Suppressor macrophage treated with lipopolysaccharide for 1 hour (primary cell): Measurements from ENCODE around the gene NARS2.
"Not testable (repeated sequence)": the region's sequence is repeated elsewhere in the genome, so short reads cannot be mapped to it uniquely, and the experiment has no call there.

Experiments used
- DNase-seq, 3 donors: peaks; one replicate each; pipeline ENCODE4 v3.0.0-alpha.2; 2020 to 2022

NARS2 gene

DNA sequence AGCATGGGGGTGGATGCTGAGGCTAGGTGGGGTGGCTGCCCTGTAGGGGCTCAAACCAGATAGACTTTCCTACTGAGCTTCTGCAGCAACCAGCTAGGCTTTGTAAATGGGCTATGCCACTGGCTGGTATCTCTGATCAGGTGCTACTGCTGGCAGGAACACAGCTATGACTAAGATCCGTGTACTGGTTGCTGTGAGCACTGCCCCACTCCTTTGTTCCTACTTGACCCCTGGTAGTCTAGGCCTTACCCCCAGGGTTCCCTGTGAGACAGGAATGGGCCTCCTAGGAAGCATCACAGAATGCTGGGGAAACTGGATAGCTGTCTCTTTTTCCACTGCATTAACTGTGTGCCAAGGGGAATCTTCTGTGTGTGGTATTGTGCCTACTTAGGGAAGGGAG lies 98.6 kb downstream of the NARS2 start:
- DNase-seq: no peak

DNA sequence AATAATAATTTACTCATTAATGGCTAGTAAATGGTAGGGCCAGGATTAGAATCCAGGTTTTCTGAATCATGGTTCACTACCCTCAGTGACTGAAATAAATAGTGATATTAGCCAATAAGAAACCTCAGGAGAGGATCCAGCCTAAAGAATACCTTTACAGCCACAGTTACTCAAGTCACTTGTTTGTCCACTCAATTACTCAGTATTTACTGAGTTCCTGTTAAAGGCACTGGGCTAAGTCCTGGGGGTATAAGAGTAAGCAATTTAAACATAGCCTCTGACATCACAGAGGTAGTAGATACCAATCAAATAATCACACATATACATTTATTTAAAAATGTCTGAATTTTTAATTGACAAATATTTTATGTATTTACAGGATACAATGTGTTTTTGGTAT lies 100.2 kb downstream of the NARS2 start:
- no peak for DNase-seq

DNA sequence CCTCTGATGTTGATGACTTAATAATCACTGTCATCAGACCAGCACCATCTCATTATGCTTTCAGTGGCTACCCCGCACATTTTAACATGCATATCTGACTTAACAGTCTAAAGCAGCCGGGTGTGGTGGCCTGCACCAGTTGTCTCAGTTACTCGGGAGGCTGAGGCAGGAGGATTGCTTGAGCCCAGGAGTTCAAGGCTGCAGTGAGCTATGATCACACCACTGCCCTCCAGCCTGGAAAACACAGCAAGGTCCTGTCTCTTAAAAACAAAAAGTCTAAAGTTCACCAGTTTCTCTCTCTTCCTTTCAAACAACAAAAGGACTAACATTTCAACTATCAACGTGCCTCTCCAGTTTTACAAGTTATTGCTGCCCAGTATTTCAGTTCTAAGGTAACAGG lies 101.8 kb downstream of the NARS2 start:
- no peak for DNase-seq

DNA sequence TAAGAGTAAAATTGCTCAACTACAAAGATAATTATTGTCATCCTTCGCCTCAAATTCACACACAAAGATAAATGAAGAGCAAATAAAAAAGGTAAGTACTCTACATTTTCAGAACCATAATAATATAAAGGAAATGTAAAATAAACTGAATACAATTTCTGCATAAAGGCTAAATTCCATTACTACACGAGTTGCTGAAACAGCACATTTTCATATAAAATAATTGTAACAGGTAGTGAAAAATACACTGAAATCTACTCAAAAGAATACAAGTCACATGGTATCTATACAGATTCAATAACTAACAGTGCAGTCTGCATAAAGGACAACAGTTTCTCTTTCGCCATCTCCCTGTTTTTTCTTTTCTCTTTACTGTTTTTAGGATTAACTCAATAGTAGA lies 102.3 kb downstream of the NARS2 start:
- no peak for DNase-seq

DNA sequence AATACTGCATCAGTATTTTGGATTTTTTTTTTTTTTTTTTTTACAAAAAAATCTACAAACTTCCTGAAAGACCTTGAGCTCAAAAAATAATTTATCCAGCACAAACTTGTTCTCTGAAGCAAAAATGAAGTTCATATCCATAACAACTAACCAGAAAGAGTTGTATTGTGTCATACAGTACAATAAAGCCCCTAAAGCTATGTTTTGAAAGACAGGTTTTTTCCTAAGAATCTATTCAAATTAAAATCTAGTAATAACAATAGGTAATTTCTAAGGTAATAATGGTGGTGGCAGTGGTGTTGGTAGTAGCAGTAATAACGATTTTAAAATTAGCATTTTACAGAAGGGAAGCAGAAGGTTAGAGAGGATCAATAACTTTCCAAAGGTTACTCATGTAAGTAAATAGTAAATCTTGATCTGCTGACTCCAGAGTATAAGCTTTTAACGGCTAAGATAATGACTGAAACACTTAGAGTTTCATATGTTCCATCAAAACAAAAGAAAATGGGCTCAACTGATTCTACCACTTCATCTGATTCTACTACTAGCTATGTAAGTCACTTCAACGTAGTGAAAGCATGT lies 103.7 kb downstream of the NARS2 start:
- no peak for DNase-seq

DNA sequence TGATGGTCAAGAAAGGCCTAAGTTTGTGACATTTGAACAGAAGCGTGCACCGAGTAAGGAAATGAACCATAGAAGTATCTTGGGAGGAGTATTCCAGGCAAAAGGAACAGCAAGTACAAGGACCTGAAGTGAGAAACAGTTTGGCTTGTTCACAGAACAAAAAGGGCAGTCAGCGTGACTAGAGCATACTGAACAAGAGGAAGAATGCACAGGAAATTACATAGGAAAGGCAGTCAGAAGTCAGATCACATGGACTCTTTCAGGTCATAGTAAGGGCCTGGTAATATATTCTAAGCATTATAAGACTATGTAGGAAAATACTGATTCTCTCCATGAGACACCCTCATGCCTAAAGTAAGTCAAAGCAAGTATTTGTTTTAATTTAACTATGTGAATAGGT lies 104.8 kb downstream of the NARS2 start:
- DNase-seq: peak; percentile 20 to 44 (median 27)

DNA sequence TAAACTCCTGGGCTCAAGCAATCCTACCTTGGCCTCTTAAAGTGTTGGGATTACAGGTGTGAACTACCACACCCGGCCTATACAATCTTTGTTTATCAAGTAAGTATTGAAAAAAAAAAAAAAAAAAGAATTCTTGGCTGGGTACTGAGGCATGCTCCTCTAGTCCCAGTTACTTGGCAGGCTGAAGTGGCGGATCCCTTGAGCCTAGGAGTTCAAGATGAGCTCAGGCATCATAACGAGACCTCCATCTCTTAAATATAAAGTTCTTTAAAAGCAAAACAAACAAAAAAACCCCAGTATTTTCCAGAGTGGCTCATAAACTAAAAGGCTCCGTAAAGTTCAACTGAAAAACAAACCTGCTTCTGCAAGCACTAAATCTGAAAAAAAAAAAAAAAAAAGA lies 106.7 kb downstream of the NARS2 start:
- DNase-seq: no peak

DNA sequence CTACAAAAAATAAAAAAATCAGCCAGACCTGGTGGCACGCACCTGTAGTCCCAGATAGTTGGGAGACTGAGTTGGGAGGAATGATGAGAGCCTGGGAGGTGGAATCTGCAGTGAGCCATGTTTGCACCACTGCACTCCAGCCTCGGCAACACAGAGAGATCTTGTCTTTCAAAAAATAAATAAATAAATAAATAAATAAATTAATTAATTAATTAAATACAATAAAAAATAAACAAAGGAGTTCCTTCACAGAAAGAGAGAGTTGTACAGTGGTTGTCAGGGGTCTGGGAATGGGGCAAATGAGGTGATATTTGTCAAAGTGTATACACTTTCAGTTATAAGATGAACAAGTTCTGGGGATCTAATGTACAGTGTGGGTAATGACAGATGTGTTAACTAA lies 107.3 kb downstream of the NARS2 start:
- DNase-seq: no peak

DNA sequence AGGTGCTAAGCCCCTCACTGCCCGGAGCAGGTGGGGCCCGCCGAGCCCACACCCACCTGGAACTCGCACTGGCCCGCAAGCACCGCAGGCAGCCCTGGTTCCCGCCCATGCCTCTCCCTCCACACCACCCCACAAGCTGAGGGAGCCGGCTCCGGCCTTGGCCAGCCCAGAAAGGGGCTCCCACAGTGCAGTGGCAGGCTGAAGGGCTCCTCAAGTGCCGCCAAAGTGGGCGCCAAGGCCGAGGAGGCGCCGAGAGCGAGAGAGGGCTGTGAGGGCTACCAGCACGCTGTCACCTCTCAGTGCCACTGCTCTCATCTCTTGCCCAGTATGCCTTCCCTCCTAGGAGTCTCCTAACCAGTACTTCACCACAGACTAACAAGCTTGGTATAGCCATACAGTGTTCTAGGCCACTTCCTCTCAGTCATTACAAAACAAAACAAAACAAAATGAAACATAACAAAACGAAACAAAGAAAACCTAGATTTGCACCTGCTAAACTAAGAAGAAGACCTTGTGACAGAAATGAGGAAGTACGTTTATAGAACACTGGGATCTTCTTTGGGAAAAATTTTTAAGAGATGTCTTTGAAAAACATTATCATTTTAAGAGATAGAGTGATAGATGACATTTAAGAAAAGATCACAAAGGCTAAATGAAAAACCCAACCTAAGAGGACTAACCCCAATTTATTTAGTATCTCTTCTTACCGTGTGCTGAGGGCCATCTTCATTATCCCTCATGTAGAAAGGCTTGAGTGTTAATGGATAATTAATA lies 109.3 kb downstream of the NARS2 start:
- DNase-seq: peak in 1 of 3 donors; percentile 27

DNA sequence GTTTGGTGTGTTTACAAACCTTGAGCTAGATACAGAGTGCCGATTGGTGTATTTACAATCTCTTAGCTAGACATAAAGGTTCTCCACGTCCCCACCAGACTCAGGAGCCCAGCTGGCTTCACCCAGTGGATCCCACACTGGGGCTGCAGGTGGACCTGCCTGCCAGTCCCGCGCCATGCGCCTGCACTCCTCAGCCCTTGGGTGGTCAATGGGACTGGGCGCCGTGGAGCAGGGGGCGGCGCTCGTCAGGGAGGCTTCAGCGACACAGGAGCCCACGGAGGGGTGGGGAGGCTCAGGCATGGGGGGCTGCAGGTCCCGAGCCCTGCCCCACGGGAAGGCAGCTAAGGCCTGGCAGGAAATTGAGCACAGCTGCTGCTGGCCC lies 109.9 kb downstream of the NARS2 start:
- not testable (repeated sequence) for DNase-seq

DNA sequence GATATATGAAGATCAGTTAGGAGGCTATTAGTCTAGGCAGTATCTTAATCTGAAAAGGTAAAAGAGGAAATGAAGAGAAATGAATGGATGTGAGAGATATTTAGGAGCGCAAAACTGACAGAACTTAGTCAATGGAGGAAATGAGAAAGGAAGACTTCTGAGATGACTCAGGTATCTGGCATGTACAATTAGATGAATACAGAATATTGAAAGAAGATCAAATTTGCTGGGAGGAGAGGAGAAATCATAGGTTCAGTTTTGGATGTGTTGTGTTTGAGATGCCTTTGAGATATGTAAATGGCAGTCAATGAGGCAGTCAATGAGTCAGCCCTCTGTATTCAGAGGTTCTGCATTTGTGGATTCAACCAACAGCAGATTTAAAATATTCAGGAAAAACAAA lies 114.2 kb downstream of the NARS2 start:
- no peak for DNase-seq

DNA sequence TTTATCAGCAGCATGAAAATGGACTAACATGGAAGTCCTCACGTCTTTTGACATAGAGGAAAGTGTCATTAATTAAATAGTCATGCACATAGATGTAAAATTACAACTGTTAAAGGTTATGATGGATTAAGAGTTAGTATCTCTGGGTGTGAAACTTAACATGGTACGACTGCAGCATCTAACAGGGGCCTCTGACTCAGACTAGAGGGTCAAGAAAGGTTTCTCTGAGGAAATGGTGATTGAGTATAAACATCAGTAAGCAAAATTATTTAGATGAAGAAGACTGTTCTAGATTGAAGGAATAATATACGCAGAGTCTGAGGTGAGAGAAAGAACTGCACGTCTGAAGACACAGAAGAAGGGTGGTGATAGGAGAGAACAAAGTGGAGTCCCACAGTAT lies 114.9 kb downstream of the NARS2 start:
- no peak for DNase-seq

DNA sequence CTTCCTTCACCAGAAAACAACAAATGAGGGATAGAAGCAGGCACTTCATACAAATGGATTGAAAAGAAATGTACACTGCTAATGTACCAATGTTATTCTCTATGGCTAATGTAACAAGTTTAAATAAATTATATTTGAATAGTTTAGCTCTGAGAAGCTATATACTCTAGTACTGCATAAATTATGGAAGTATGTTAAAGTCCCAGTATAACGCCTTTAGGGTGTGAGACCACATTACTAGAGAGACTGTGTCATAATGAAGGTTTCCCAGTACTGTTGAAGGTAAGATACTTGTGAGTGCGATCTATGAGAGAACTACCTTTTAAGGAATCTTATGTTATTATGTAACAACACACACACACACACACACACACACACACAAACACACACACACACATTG lies 117.2 kb downstream of the NARS2 start:
- no peak for DNase-seq

DNA sequence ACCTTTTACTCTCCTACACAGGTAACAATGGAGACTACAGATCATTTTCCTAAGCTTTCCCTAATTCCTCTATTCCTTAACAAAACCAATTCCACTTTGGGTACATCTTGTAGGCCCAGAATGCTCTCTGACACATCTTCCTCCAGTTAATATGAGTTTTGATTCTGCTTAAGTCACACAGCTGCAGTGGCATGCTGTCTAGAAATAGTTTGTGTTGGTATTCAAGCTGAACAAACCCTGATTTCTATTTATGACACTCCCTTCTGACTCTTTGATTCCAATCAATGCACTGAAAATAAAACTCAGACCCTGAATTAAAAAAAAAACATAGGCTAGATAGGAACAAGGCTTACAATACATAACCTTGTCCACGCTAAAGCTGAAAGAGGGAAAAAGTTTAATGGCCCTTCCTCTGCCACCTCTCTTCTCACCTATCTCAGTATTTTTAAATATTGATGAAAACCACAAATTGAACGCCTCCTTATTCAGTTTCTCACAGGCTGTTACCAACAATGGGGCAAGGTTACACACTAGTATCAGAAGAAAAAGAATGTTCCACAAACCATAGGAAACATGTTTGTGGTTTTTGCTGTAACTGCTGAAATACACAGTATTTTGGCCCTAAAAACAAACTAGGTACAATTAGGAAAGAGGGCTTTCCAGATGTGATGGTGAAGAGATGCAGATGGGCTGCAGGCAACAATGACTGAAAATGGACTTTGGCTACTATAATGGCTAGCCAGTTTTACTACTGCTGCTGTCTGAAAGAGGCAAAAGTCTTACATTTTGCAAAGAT lies 121.3 kb downstream of the NARS2 start:
- DNase-seq: no peak

DNA sequence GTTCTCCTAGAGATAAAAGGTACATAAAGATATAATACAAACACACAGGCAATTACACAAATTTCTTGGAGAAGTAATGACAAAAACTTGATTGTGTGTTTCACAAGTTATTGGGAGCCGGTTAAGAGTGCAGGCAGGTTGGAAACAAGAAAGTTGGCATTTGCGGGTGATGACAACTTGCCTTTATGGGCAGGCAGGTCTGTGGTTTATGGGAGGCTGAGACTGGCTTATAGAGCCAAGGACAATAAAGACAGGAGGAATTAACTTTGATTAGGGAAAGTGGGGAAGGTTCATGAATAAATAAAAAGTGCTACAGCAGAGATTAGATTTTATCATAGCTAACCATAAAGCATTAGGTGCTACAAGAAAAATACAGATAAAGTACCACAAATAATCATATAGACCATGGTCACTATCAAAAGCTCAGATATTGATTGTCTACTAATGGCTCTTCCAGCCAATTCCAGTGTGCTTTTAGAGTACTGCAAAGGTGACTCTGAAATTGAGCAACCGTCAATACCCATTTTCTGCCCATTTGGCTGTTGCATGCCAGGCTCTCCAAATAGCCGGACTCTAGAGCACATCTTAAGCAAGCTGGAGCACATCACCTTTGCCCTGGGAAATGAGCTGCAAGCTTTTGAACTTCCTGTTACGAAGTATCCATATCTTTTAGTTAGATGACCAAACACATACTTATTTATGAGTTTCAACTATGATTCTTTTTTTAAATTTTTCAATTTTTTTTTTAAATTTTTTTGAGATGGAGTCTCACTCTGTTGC lies 123.1 kb downstream of the NARS2 start:
- DNase-seq: no peak

DNA sequence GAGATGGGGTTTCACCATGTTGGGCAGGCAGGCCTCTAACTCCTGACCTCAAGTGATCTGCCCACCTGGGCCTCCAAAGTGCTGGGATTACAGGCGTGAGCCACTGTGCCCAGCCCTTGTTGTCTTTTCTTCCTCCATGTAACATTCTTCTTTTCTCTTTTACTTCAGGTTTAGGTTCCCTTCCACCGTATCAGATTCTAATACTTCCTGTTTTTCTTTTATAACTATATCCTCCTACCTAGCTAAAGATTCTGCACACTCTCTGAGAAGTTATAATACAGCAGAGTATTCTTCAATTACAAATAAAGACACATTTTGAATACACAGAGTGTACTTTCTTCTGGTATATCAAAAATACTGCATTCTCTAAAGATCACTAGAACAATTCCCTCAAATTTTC lies 123.8 kb downstream of the NARS2 start:
- no peak for DNase-seq

DNA sequence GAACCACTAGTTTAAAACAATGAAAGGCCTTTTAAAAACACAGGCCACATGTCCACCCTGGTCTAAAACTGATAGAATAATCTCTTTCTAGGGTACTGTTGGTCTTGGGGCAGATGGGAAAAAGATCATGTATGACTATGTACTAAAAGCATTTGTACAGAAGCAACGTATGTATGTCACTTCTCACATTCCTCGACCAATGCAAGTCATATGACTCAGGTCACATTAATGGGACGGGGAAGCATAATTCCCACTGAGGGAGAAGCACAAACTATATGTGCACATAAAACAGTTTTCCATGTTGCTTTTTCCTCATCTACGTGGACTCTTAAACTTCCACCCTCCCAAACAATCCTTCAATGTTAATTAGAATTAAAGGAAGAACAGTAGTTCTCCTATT lies 124.8 kb downstream of the NARS2 start:
- DNase-seq: no peak

DNA sequence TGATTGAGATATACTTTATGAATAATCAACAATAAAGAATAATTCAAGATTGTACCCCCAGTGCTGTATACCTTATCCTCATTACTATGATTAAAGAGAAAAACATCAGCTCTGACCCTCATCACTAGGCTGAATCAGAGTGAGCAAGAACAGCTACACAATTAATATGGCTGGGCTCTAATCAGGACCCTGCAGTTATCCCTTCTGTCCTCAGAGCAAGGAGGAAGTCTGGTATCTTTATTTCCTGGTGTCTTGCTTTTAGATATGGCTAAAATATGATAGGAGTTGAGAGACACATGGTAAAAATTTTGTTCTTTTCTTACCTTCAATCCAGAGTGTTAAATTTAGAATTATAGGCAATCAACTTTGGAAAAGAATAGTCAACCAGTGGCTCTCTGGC lies 128.5 kb downstream of the NARS2 start:
- DNase-seq: no peak

DNA sequence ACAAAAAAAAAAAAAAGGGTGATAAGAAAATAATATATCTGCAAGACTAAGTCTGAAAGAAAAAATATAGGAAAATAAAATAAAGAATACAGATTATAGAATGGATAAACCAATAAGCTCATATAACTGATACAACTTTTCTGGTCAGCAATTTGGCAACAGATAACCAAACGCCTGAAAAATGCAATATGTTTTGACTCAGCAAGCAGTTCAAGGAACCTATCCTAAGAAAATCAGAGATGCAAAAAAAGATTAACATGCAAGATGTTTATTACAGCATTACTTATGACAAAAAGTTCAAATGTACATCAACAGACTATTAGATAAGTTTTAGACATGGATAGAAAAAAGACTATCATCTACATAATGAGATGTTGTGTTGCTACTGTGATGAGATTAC lies 129.9 kb downstream of the NARS2 start:
- no peak for DNase-seq

DNA sequence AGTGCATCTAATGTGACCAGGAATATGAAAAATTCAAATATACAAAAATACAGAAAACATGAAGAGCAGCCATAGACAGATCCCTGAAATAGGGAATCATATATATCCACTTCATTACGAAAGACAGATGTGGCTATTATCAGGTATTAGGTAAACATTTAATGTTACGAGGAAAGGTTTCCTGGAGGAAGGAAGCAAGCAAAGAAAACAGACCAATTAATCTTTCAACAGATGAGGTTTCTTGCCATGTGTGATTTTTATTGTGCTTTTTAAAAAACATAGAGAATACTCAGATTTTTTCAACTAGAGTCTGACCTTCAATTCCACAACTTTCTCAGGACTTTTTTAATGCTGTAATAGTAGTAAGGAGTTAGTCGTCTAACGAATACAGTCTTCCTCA lies 132.7 kb downstream of the NARS2 start:
- no peak for DNase-seq

DNA sequence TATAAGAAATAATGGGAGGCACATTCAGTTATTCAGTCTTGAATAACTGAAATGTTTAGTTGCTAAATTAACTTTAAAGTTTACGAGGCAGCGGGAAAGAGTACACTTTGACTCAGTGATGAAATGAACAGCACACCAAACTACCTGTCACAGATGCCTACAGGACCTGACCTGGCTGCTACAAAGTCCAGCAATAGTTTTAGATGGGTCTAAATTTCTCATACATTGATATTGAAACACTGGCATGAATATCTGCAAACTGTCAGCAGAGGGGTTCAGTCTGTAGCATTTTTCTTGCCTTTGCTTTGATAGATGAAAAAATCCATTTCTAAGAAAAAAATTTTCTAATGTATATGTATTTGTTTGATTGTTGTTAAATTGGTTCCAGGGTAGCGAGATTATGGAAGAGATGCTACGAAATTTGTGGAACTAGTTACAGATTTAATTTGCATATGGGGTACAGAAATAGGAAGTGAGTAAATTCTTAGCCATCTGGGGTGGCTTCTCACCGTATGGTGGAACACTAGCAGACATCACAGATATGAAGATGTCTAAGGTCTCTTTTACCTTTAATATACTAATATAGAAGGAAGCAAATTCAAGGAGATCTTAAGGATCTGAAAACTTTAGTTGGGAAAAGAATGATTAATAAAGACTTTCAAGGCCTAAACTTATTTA lies 136.2 kb downstream of the NARS2 start:
- DNase-seq: peak; percentile 42 to 61 (median 60)

DNA sequence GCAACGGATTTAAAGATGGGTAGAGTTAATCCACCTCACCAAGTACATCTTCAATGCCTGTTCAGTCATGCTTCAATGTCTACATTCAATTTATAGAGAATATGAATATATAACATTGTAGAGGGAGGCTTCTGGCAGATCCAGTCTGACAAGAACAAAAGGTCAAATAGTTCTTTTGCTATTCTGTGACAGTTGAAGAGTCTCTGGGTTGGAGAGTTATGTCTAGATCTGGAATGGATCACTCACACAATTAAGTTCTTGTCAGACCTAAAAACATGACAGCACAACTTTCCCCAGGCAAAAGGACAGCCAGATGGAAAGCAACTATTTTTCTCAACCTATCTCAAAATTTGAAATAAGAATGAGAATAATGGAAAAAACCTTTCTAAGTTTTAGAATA lies 141.7 kb downstream of the NARS2 start:
- DNase-seq: no peak

DNA sequence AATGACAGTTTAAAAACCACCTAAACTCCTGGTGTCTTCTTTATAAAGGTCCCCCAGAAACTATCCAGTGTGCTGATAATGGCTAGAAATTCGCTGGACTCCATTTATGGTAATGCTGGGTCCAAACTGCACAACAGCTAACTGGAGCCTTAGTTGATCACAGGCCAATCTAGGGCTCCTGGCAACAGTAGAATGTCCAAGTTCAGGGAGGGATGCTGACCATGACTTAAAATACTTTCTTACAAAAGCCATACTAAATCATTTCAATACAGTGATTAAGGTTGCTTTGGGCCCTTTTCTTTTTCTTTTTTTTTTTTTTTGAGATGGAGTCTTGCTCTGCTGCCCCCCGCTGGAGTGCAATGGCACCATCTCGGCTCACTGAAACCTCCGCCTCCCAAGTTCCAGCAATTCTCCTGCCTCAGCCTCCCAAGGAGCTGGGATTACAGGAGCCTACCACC lies 142.6 kb downstream of the NARS2 start:
- peak; percentile 60 to 73 (median 62) for DNase-seq
